Thyroid gland (tissue), 4 donors: ENCODE measurements around the gene SOX13. TPM values are rescaled to one million over a fixed set of nuclear protein-coding genes. Genes with fewer than 3 reads are reported as not detected.
"Not testable (repeated sequence)": the region's sequence is repeated elsewhere in the genome, so short reads cannot be mapped to it uniquely, and the experiment has no call there.

Source experiments
- DNase-seq, 2 donors: peaks; one replicate each; pipeline ENCODE4 v3.0.0-alpha.2; 2019
- H3K27ac ChIP-seq, 3 donors: fragments of 200-600 bp; sonication (generic); 1 replicate in 2 of 3; 2 replicates in 1 of 3; pipeline ENCODE4 v1.5.1; 2016 to 2019; ENCODE audit warnings: mild to moderate bottlenecking in 1 of 3, moderate library complexity in 1 of 3
- H3K27me3 ChIP-seq: fragments of 200-600 bp; sonication (generic); one replicate; pipeline ENCODE4 v1.5.1; 2019
- H3K36me3 ChIP-seq, 2 donors: fragments of 200-600 bp; sonication (generic); one replicate each; pipeline ENCODE4 v1.5.1; 2016 to 2019
- H3K4me1 ChIP-seq, 2 donors: fragments of 200-600 bp; sonication (generic); one replicate each; pipeline ENCODE4 v1.5.1; 2017 to 2019
- H3K4me3 ChIP-seq, 3 donors: fragments of 200-600 bp; sonication (generic); replicated peaks in 1 of 3; 1 replicate in 2 of 3; 2 replicates in 1 of 3; pipeline ENCODE4 v1.5.1; 2016; ENCODE audit warnings: mild to moderate bottlenecking in 1 of 3
- H3K9me3 ChIP-seq: fragments of 200-600 bp; sonication (generic); one replicate; pipeline ENCODE4 v1.5.1; 2017
- CTCF ChIP-seq, 6 experiments: fragments of 200-600 bp in 3 of 6; fragments of 450-650 bp in 3 of 6; sonication (generic) in 3 of 6; IDR thresholded peaks; one replicate each; pipeline ENCODE4 v1.5.1; 2016 to 2019; ENCODE audit warnings: antibody characterized with exemption in 6 of 6, mild to moderate bottlenecking in 2 of 6, inconsistent platforms in 1 of 6, moderate library complexity in 1 of 6
- POLR2A ChIP-seq, 2 donors: fragments of 450-650 bp; IDR thresholded peaks; one replicate each; pipeline ENCODE4 v1.6.1; 2017; ENCODE audit warnings: antibody characterized with exemption in 2 of 2, mild to moderate bottlenecking in 2 of 2, moderate library complexity in 1 of 2
- WGBS, 2 donors: methylation state at CpG; one replicate each; pipeline ENCODE4 v1.1.5; 2017; 5-methylcytosine and 5-hydroxymethylcytosine counted together
- intact Hi-C: fragments of 100-400 bp; cut with DNase I; formaldehyde crosslinking; loops from one replicate; pipeline ENCODE4 v1.15.1; 2023
- total RNA-seq, 4 donors: library from RNA; depleted of rRNA; stranded (reverse); fragments of >200 nt; gene quantifications; one replicate each; pipeline ENCODE4 v1.2.3, GENCODE V29; 2016

Gene SOX13
- total RNA-seq, 4 donors from 2014 or later: 19.4 to 29.3 (median 20.8) TPM

- H3K4me1 ChIP-seq: peaks cover 13 to 21% of the 10 kb centered on the region in 2 donors
- no peak overlapping the region for H3K4me3 ChIP-seq
- no peaks in the 10 kb centered on the region for H3K27me3 ChIP-seq
- H3K36me3 ChIP-seq: no peaks in the 10 kb centered on the region
- no peak overlapping the region for H3K27ac ChIP-seq
- intact Hi-C loops: no loop called here
- H3K9me3 ChIP-seq: no peaks in the 10 kb centered on the region
- DNase-seq: no peak
- no peak for TF ChIP-seq POLR2A (IDR thresholded peaks at IDR 0.05)
- TF ChIP-seq CTCF (IDR thresholded peaks at IDR 0.05): no peak
- WGBS, 2 donors: 73 to 77% methylated on average over 8 of the region's 8 CpGs
These were observed 27.5 kb upstream of the SOX13 start for GRCh38 chr1:204045430-204045829.

DNA sequence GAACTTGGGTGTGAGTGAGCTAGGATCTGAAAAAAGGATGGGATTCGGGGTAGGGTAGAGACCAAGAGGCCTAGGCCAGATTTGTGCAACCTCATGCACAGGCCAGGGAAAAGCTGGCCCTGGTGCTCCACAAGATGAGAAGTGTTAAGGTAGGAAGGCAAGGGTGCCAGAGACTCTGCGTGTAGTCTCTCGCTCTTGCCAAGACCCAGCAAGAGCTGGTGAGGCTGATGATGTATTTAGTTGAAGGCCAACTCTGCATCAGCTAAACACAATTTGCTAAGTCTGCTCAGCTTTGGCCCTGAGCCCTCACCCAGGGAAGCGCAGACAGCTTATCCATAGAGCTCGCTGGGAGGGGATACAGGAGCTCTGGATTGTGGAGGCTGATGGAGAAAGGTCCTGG is 26.6 kb upstream of the SOX13 start:
- Histone ChIP-seq H3K36me3 (no peaks in the 10 kb centered on the region), H3K27ac (no peak overlapping the region), H3K9me3 (no peaks in the 10 kb centered on the region), H3K4me3 (no peak overlapping the region), H3K4me1 (peaks cover 8 to 15% of the 10 kb centered on the region in 2 donors), H3K27me3 (no peaks in the 10 kb centered on the region)
- intact Hi-C loops: no loop called here
- TF ChIP-seq POLR2A (IDR thresholded peaks at IDR 0.05) (no peak), CTCF (IDR thresholded peaks at IDR 0.05) (no peak)
- WGBS, 2 donors: 90 to 98% methylated on average over 5 of the region's 5 CpGs
- no peak for DNase-seq

DNA sequence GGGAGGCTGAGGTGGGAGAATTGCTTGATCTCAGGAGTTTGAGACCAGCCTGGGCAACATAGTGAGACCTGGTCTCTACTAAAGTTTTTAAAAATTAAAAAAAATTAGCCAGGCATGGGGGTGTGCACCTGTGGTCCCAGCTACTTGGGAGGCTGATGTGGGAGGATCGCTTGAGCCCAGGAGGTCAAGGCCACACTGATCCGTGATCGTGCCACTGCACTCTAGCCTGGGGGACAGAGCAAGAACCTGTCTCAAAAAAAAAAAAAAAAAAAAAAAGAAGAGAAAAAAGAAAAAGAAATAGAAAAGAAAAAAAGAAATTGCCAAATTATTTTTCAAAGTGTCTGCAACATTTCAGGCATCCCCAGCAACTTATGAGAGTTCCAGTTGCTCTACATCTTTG is 24.1 kb upstream of the SOX13 start:
- H3K36me3 ChIP-seq, H3K4me1 ChIP-seq, DNase-seq, H3K27me3 ChIP-seq, H3K9me3 ChIP-seq, H3K4me3 ChIP-seq, intact Hi-C loops, H3K27ac ChIP-seq: not testable (repeated sequence)
- WGBS, 2 donors: 94 to 98% methylated on average over 3 of the region's 3 CpGs

DNA sequence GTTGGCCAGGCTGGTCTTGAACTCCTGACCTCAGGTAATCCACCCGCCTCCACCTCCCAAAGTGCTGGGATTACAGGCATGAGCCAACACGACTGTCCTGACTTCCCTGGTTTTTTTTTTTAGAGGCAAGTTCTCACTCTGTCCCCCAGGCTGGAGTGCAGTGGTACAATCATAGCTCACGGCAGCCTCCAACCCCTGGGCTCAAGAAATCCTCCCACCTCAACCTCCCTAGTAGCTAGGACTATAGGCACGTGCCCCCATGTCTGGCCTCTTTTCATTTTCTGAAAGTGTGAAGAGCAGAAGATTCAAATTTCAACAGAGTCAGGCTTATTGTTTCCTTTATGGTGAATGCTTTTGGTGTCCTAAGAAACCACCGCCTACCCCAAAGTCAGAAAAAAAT is 21.7 kb upstream of the SOX13 start:
- H3K4me1 ChIP-seq: no peaks in the 10 kb centered on the region
- 82 to 84% methylated on average over 5 of the region's 5 CpGs for WGBS, 2 donors
- no peak overlapping the region for H3K27ac ChIP-seq

DNA sequence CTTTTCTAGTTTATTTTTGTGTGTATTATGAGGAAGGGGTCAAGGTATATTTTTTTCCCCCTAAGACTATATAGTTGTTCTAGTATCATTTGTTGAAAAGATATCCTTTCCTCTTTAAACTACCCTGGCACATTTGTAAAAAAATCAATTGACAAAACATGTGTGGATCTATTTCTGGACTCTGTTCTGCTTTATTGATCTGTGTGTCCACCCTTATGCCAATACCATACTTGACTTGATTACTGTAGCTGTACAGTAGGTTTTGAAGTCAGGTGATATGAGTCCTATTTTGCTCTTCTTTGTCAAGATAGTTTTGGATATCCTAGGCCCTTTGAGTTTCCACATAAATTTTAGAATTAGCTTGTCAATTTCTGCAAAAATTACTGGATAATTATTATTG is 21.2 kb upstream of the SOX13 start:
- Histone ChIP-seq H3K4me1 (no peaks in the 10 kb centered on the region), H3K4me3 (no peak overlapping the region), H3K27ac (no peak overlapping the region), H3K36me3 (no peaks in the 10 kb centered on the region), H3K27me3 (no peaks in the 10 kb centered on the region), H3K9me3 (no peaks in the 10 kb centered on the region)
- TF ChIP-seq CTCF (IDR thresholded peaks at IDR 0.05) (no peak), POLR2A (IDR thresholded peaks at IDR 0.05) (no peak)
- DNase-seq: no peak
- intact Hi-C loops: no loop called here

More for the DNA sequence above, 21.7 kb upstream of the SOX13 start:
- no peak for DNase-seq
- H3K36me3 ChIP-seq: no peaks in the 10 kb centered on the region
- intact Hi-C loops: no loop called here
- H3K9me3 ChIP-seq: no peaks in the 10 kb centered on the region
- no peaks in the 10 kb centered on the region for H3K27me3 ChIP-seq
- TF ChIP-seq CTCF (IDR thresholded peaks at IDR 0.05) (no peak), POLR2A (IDR thresholded peaks at IDR 0.05) (no peak)
- H3K4me3 ChIP-seq: no peak overlapping the region

- intact Hi-C loops: no loop called here
- no peak for DNase-seq
- Histone ChIP-seq H3K9me3 (no peaks in the 10 kb centered on the region), H3K27ac (no peak overlapping the region), H3K4me1 (no peaks in the 10 kb centered on the region), H3K4me3 (no peak overlapping the region), H3K36me3 (no peaks in the 10 kb centered on the region), H3K27me3 (no peaks in the 10 kb centered on the region)
- no peak for TF ChIP-seq CTCF (IDR thresholded peaks at IDR 0.05)
- TF ChIP-seq POLR2A (IDR thresholded peaks at IDR 0.05): no peak
- WGBS, 2 donors: 87 to 92% methylated on average over 2 of the region's 2 CpGs
These were observed 19.0 kb upstream of the SOX13 start for GRCh38 chr1:204053893-204054292.
